ENCODE results near the gene SETD3. TPM values are rescaled to one million over a fixed set of nuclear protein-coding genes. Genes with fewer than 3 reads are reported as not detected.

SETD3 gene
- total and polyA plus RNA-seq, 2 donors (not counting 1 experiment from before 2014, with no cell fraction given), result 30.9 to 38.3 TPM

DNA sequence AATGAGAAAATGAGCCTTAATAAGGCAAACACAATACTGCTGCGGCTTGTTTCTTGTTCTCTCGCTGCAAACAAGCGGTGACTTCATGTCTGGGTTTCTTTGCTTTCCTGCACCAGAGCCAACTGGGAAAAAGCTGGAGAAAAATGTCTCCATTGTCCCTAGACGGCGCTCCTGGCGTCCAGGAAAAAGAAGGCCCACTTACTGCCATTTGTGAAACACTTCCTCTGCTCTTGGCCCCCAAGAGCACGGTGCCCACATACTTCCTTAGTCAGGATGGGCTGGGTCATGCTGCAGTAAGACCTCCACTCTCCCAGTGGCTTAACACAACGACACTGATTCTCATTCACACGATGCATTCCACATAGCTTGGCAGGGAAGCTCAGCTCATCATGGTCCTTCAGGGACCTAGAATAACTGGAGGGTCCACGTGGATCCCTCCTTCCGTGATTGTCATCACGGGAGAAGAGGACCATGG lies 122.7 kb downstream of the SETD3 start:
- Histone ChIP-seq H3K9ac (ENCODE audit: insufficient read depth, low read length) (no peak overlapping the region), H3K36me3 (ENCODE audit: control insufficient read depth, insufficient read depth, low read length) (no peaks in the 10 kb centered on the region), H3K27ac (ENCODE audit: insufficient read depth, low read length) (no peak overlapping the region), H3K27me3 (ENCODE audit: control insufficient read depth, insufficient read depth, low read length) (no peaks in the 10 kb centered on the region), H3K9me3 (ENCODE audit: control insufficient read depth, insufficient read depth, low read depth, low read length) (no peaks in the 10 kb centered on the region), H3K79me2 (ENCODE audit: control insufficient read depth, insufficient read depth, low read length) (no peaks in the 10 kb centered on the region), H3K4me3 (replicated peaks in 1 of 4; ENCODE audit: control extremely low read depth in 1 of 4, insufficient read depth in 1 of 4, low read depth in 3 of 4, low read length in 4 of 4) (no peak overlapping the region), H4K20me1 (ENCODE audit: control insufficient read depth, extremely low read depth, insufficient read depth, low read length) (no peaks in the 10 kb centered on the region), H3K4me2 (ENCODE audit: extremely low read depth, insufficient read depth, low read length) (no peak overlapping the region), H3K4me1 (ENCODE audit: control insufficient read depth, extremely low read depth, insufficient read depth, low read length) (no peaks in the 10 kb centered on the region), H2AFZ (ENCODE audit: low read length) (no peak overlapping the region)
- no peak for DNase-seq (ENCODE audit: low read depth in 2 of 2)
- TF ChIP-seq, protein P1, sequence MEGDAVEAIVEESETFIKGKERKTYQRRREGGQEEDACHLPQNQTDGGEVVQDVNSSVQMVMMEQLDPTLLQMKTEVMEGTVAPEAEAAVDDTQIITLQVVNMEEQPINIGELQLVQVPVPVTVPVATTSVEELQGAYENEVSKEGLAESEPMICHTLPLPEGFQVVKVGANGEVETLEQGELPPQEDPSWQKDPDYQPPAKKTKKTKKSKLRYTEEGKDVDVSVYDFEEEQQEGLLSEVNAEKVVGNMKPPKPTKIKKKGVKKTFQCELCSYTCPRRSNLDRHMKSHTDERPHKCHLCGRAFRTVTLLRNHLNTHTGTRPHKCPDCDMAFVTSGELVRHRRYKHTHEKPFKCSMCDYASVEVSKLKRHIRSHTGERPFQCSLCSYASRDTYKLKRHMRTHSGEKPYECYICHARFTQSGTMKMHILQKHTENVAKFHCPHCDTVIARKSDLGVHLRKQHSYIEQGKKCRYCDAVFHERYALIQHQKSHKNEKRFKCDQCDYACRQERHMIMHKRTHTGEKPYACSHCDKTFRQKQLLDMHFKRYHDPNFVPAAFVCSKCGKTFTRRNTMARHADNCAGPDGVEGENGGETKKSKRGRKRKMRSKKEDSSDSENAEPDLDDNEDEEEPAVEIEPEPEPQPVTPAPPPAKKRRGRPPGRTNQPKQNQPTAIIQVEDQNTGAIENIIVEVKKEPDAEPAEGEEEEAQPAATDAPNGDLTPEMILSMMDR (conservative IDR thresholded peaks at IDR 0.05 in 1 of 2, IDR thresholded peaks at IDR 0.05 in 1 of 2; ENCODE audit: low read depth in 1 of 2, low read length in 2 of 2), result no peak

DNA sequence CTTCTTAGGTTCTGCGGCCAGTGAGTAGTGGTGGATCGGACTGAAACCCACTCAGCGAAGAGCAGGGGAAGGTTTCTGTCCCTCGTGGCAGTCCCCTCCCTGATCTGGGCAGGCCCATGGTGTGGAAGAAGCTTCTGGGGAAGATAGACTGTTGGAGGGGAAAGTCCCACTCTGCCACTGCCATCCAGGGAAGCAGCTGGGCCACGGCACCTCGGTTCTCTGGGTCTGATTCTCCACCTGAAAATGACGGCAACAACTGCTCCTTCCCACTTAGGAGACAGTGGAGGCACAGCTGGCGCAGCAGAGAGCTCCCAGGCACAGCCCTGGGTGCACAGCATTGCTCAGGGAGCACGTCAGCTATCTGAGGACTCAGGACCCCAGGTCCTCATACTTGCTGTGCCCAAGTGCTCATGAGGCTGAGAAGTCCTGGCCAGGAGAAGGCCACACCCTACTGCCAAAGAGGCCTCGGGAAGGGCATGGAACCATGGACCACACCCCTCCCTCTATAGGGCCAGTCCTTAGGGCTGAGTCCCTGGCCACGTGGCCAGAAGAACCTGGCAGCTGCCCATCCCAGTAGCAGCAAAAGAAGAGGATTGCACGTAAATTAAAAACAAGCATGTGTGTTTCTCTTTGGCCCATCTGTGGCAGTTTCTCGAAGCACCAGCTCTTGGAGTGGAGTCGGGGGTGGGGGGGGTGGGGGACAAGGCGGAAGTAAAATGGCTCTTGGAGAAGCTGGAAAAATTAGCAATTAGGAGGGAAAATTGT lies 123.3 kb downstream of the SETD3 start:
- H3K27me3 ChIP-seq (ENCODE audit: control insufficient read depth, insufficient read depth, low read length), result no peaks in the 10 kb centered on the region
- DNase-seq (ENCODE audit: low read depth in 2 of 2), result no peak
- H4K20me1 ChIP-seq (ENCODE audit: control insufficient read depth, extremely low read depth, insufficient read depth, low read length), result no peaks in the 10 kb centered on the region
- H3K9me3 ChIP-seq (ENCODE audit: control insufficient read depth, insufficient read depth, low read depth, low read length), result no peaks in the 10 kb centered on the region
- H2AFZ ChIP-seq (ENCODE audit: low read length), result no peak overlapping the region
- no peaks in the 10 kb centered on the region for H3K79me2 ChIP-seq (ENCODE audit: control insufficient read depth, insufficient read depth, low read length)
- no peak overlapping the region for H3K4me2 ChIP-seq (ENCODE audit: extremely low read depth, insufficient read depth, low read length)
- no peaks in the 10 kb centered on the region for H3K4me1 ChIP-seq (ENCODE audit: control insufficient read depth, extremely low read depth, insufficient read depth, low read length)
- TF ChIP-seq, protein P1 (conservative IDR thresholded peaks at IDR 0.05 in 1 of 2, IDR thresholded peaks at IDR 0.05 in 1 of 2; ENCODE audit: low read depth in 1 of 2, low read length in 2 of 2), result no peak
- no peak for TF ChIP-seq EZH2 (IDR thresholded peaks at IDR 0.05; ENCODE audit: low read length, missing control alignments)
- H3K4me3 ChIP-seq (replicated peaks in 1 of 4; ENCODE audit: control extremely low read depth in 1 of 4, insufficient read depth in 1 of 4, low read depth in 3 of 4, low read length in 4 of 4), result no peak overlapping the region
- H3K36me3 ChIP-seq (ENCODE audit: control insufficient read depth, insufficient read depth, low read length), result no peaks in the 10 kb centered on the region
- no peak overlapping the region for H3K27ac ChIP-seq (ENCODE audit: insufficient read depth, low read length)
- H3K9ac ChIP-seq (ENCODE audit: insufficient read depth, low read length), result no peak overlapping the region

DNA sequence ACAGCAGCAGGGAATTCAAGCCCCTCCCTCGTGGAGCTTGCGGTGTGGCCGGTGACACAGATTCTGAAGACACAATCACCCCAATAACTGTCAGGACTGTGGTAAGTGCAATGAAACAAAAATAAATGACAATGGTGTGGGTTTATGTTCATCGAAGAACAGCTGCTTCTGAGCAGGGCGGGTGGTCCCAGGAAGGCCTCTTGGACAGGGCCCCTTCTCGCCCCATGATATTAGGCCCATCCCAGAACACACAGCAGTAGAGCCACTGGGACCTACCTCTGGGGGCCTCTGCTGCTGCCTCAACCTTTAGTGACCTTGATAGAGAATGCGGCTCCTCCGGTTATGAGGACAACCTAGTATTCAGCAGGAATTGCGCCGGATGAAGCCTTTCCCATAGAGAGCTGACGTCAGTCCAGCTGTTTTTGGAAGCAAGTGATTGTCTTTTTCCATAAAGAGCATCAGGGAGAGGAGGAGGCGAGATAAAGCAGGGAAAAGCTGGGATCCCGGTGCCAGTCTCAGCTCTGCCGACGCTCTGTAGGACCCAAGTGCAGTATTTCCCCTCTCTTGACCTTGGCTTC lies 124.5 kb downstream of the SETD3 start:
- Histone ChIP-seq H3K27me3 (ENCODE audit: control insufficient read depth, insufficient read depth, low read length) (no peaks in the 10 kb centered on the region), H3K27ac (ENCODE audit: insufficient read depth, low read length) (no peak overlapping the region), H3K79me2 (ENCODE audit: control insufficient read depth, insufficient read depth, low read length) (no peaks in the 10 kb centered on the region), H3K4me2 (ENCODE audit: extremely low read depth, insufficient read depth, low read length) (no peak overlapping the region), H2AFZ (ENCODE audit: low read length) (no peak overlapping the region), H3K36me3 (ENCODE audit: control insufficient read depth, insufficient read depth, low read length) (no peaks in the 10 kb centered on the region), H4K20me1 (ENCODE audit: control insufficient read depth, extremely low read depth, insufficient read depth, low read length) (no peaks in the 10 kb centered on the region), H3K9ac (ENCODE audit: insufficient read depth, low read length) (no peak overlapping the region), H3K9me3 (ENCODE audit: control insufficient read depth, insufficient read depth, low read depth, low read length) (no peaks in the 10 kb centered on the region), H3K4me1 (ENCODE audit: control insufficient read depth, extremely low read depth, insufficient read depth, low read length) (no peaks in the 10 kb centered on the region), H3K4me3 (replicated peaks in 1 of 4; ENCODE audit: control extremely low read depth in 1 of 4, insufficient read depth in 1 of 4, low read depth in 3 of 4, low read length in 4 of 4) (no peak overlapping the region)
- DNase-seq (ENCODE audit: low read depth in 2 of 2), result no peak
- TF ChIP-seq EZH2 (IDR thresholded peaks at IDR 0.05; ENCODE audit: low read length, missing control alignments), result no peak
- TF ChIP-seq, protein P1 (conservative IDR thresholded peaks at IDR 0.05 in 1 of 2, IDR thresholded peaks at IDR 0.05 in 1 of 2; ENCODE audit: low read depth in 1 of 2, low read length in 2 of 2), result no peak
